ENCODE data around the gene ID3. TPM values are rescaled to one million over a fixed set of nuclear protein-coding genes. Genes with fewer than 3 reads are reported as not detected.

Gene ID3
- total and polyA plus RNA-seq, 2 of the 8 experiments (the other 6 are each of a cell fraction or from before 2014, with no cell fraction given): 240 to 304 TPM

GRCh38 chr1:23539698-23540266, 19.5 kb downstream of the ID3 start (continued):
- TF ChIP-seq CTCF (IDR thresholded peaks at IDR 0.05; ENCODE audit: control extremely low read depth in 1 of 3, insufficient read depth in 1 of 3, low read depth in 1 of 3, low read length in 3 of 3): peak; percentile 82 to 97 (median 94)
- no peak for TF ChIP-seq EZH2 (IDR thresholded peaks at IDR 0.05; ENCODE audit: low read depth, low read length, severe bottlenecking)
- no peak for TF ChIP-seq TAF7 (optimal IDR thresholded peaks at IDR 0.05; ENCODE audit: borderline replicate concordance, low read depth, low read length)
- TF ChIP-seq RAD21 (IDR thresholded peaks at IDR 0.05 in 1 of 2, conservative IDR thresholded peaks at IDR 0.05 in 1 of 2; ENCODE audit: low read depth in 2 of 2, low read length in 2 of 2): peak; percentile 97 to 98
- TF ChIP-seq SIN3A (conservative IDR thresholded peaks at IDR 0.05 in 1 of 2, IDR thresholded peaks at IDR 0.05 in 1 of 2; ENCODE audit: low read depth in 1 of 2, low read length in 2 of 2): 0 out of 4 replicates have a peak, but pooled peaks of 1 of the 2 experiments have one; percentile 42
- peak; percentile 75 for TF ChIP-seq CTBP2 (IDR thresholded peaks at IDR 0.05; ENCODE audit: borderline replicate concordance, insufficient read depth, insufficient read length, low read length)
- TF ChIP-seq EP300 (IDR thresholded peaks at IDR 0.05; ENCODE audit: borderline replicate concordance in 1 of 2, low read depth in 2 of 2, low read length in 2 of 2): peak in 1 of 2 experiments; percentile 53; a peak in 1 of 3 replicates
- peak; percentile 28; the same call in 1 of the 2 replicates for TF ChIP-seq TBP (IDR thresholded peaks at IDR 0.05; ENCODE audit: low read depth, low read length)
- TF ChIP-seq PHF8 (conservative IDR thresholded peaks at IDR 0.05; ENCODE audit: low read depth, low read length): no peak
- no peak for TF ChIP-seq RNF2 (IDR thresholded peaks at IDR 0.05; ENCODE audit: borderline replicate concordance, low read depth, low read length, missing control alignments, poor library complexity, severe bottlenecking)
- no peak for TF ChIP-seq POU5F1 (IDR thresholded peaks at IDR 0.05; ENCODE audit: low read depth, low read length)
- 0 out of 4 replicates have a peak, but pooled peaks of 1 of the 2 experiments have one; percentile 47 for TF ChIP-seq HDAC2 (IDR thresholded peaks at IDR 0.05; ENCODE audit: borderline replicate concordance in 1 of 2, low read depth in 2 of 2, low read length in 2 of 2)
- no peak for TF ChIP-seq ATF3 (IDR thresholded peaks at IDR 0.05; ENCODE audit: insufficient read depth, low read depth, low read length)
- 0 out of 2 replicates have a peak, but pooled peaks have one; percentile 15 for TF ChIP-seq GABPA (IDR thresholded peaks at IDR 0.05; ENCODE audit: borderline replicate concordance, insufficient read depth, low read length)
- TF ChIP-seq SIRT6 (IDR thresholded peaks at IDR 0.05; ENCODE audit: low read length): no peak
- TF ChIP-seq MAFK (IDR thresholded peaks at IDR 0.05; ENCODE audit: low read depth, low read length): no peak
- TF ChIP-seq EGR1 (IDR thresholded peaks at IDR 0.05; ENCODE audit: borderline replicate concordance, low read depth, low read length): no peak
- no peak for TF ChIP-seq KDM1A (IDR thresholded peaks at IDR 0.05; ENCODE audit: borderline replicate concordance, low read length)

Measured in H1 (cell line).